Urinary bladder (tissue), 4 donors: ENCODE measurements around the gene DNAH8. TPM values are rescaled to one million over a fixed set of nuclear protein-coding genes. Genes with fewer than 3 reads are reported as not detected.
"Not testable (repeated sequence)": the region's sequence is repeated elsewhere in the genome, so short reads cannot be mapped to it uniquely, and the experiment has no call there.

Experiments
- DNase-seq: peaks from one replicate; pipeline ENCODE4 v3.0.0-alpha.2; 2015; ENCODE audit errors: extremely low spot score
- H3K27ac ChIP-seq: one replicate; pipeline ENCODE4 v1.5.1; 2013; ENCODE audit warnings: low read depth, mild to moderate bottlenecking, moderate library complexity
- H3K36me3 ChIP-seq: one replicate; pipeline ENCODE4 v1.6.1; 2013; ENCODE audit warnings: mild to moderate bottlenecking, moderate library complexity; ENCODE audit not compliant: insufficient read depth
- H3K4me1 ChIP-seq: one replicate; pipeline ENCODE4 v1.6.1; 2013; ENCODE audit warnings: mild to moderate bottlenecking, moderate library complexity; ENCODE audit not compliant: insufficient read depth
- H3K4me3 ChIP-seq: one replicate; pipeline ENCODE4 v1.5.1; 2013; ENCODE audit warnings: low read depth, low read length
- WGBS: extraction: QIAGEN DNeasy Blood & Tissue Kit; methylation state at CpG from one replicate; pipeline ENCODE4 v1.1.7; 2013; 5-methylcytosine and 5-hydroxymethylcytosine counted together
- polyA plus RNA-seq: library from polyadenylated mRNA; stranded (reverse); fragments of 200-250 nt; gene quantifications from one replicate; pipeline ENCODE4 v1.2.3, GENCODE V29; 2013
- total RNA-seq: library from RNA; depleted of rRNA; stranded (reverse); fragments of >200 nt; gene quantifications from one replicate; pipeline ENCODE4 v1.2.3, GENCODE V29; 2014
- donor health status: healthy with polysubstance abuse.
- donor health status: healthy.

The DNAH8 gene
- total and polyA plus RNA-seq, 2 donors: 0.01 to 1.5 TPM

DNA sequence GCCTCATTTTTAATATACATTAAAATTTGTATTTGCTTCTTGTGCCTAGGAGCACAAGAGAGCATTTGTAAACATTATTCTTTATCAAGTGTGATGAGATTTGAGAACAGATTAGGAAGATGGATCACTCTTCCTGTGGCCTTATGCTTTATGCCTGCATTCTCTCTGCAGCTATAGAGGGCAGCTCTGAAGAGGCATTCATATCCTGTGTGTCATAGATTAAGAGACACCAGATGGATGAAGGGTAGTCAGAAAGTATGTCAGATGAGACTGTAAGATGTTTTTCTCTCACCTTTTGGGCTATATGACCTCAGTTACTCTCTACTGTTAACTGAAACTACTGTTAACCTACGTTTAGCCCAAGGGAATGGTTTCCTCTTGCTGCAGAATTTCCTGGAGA lies 61.4 kb downstream of the DNAH8 start:
- Histone ChIP-seq H3K27ac (no peak overlapping the region), H3K4me1 (no peaks in the 10 kb centered on the region), H3K4me3 (no peak overlapping the region), H3K36me3 (no peaks in the 10 kb centered on the region)
- no peak for DNase-seq
- 33% methylated on average over 1 of the region's 1 CpG for WGBS

GRCh38 chr6:38779310-38780062 lies 64.4 kb downstream of the DNAH8 start:
- no peak overlapping the region for H3K4me3 ChIP-seq
- DNase-seq: no peak
- H3K36me3 ChIP-seq: no peaks in the 10 kb centered on the region
- 93% methylated on average over 4 of the region's 4 CpGs for WGBS
- H3K27ac ChIP-seq: no peak overlapping the region
- H3K4me1 ChIP-seq: no peaks in the 10 kb centered on the region

DNA sequence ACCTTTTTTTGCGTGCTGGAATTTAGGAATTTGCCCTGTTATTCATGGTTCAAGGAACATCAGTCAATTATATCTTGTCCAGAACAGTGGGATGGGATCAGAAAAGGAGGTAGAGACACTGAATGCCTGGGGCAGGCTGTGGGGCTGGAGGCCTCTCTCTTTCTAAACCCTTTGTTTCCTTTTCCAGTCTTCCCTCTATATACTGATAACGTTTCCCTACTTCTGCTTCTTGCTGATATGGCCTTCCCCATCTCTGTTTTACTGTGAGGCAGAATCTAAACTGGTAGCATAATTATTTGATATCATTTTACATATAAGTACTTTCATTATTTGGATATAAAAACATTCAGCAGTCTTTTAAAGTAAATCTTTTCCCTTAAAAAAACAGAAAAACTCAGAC lies 67.5 kb downstream of the DNAH8 start:
- DNase-seq: no peak
- H3K27ac ChIP-seq: no peak overlapping the region
- H3K4me1 ChIP-seq: no peaks in the 10 kb centered on the region
- 69% methylated on average over 2 of the region's 2 CpGs for WGBS
- H3K36me3 ChIP-seq: no peaks in the 10 kb centered on the region
- no peak overlapping the region for H3K4me3 ChIP-seq

DNA sequence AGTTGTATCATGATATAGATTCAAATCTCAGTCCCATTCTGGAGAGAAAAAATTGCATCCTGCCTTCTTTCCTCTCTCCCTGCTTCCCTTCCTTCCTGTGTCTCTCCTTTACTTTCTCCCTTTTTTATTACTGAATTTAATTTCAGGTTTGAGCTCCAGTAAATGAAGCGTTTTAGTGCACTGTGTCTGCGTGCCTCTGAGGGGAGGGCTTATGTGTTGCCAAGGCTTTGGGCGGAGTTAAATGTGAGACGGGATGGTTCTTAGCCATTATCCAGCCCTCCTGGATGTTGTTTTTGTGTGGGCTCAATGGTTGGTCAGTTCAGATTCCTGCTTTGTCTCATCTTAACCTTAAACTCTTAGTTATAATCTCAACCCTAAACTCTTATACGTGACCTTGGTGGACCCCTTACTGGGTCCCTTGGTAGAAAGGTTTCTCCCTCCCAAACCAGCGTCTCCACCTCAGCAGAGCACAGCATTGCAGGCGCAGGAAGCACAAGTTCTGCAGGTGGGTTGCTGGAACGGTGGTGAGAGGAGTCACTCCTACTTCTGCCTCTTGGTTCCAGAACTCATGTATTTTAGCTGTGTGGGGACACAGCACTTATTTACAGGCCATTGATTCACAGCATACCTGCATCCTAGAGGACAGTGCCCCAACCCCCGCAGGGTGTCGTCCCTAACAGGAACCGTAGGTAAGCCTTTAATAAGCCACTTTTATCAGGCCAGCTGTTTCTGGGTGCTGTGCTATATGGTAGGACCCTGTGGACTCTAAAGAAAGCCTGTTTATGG lies 68.5 kb downstream of the DNAH8 start:
- H3K4me1 ChIP-seq: no peaks in the 10 kb centered on the region
- no peak for DNase-seq
- no peak overlapping the region for H3K4me3 ChIP-seq
- H3K36me3 ChIP-seq: no peaks in the 10 kb centered on the region
- 41% methylated on average over 11 of the region's 11 CpGs for WGBS
- no peak overlapping the region for H3K27ac ChIP-seq

DNA sequence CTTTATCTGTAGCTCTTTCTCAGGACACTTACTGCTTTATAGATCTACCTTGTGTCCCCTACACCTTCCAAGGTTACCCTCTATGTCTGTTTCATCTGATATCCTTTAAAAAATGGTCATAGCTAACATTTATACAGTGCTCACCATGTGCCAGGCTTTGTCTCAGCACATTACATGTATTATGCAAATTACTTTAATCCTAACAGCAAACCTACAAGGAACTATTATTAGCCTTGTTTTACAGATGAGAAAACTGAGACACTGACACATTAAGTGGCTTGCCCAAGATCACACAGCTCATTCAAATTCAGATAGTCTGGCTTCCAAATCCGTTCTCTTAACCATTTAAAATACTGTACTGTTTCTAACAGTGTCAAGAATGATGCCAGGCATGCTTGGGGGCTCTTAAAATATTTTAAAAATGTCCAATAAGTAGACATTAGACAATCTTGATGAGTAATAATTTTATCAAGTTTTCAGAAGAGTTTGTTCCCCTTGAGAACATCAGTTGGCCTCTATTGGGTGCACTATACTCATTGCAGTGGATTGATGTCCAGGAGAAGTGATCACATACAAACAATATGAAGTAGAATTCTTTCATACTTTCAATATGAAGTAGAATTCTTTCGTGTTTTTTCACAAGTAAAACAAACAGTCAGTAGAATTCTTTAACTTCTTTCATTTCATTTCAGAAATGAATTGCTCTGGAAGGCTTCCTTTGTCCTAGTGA lies 69.6 kb downstream of the DNAH8 start:
- 81% methylated on average over 2 of the region's 2 CpGs for WGBS
- no peaks in the 10 kb centered on the region for H3K36me3 ChIP-seq
- no peaks in the 10 kb centered on the region for H3K4me1 ChIP-seq
- no peak overlapping the region for H3K27ac ChIP-seq
- no peak for DNase-seq
- no peak overlapping the region for H3K4me3 ChIP-seq

DNA sequence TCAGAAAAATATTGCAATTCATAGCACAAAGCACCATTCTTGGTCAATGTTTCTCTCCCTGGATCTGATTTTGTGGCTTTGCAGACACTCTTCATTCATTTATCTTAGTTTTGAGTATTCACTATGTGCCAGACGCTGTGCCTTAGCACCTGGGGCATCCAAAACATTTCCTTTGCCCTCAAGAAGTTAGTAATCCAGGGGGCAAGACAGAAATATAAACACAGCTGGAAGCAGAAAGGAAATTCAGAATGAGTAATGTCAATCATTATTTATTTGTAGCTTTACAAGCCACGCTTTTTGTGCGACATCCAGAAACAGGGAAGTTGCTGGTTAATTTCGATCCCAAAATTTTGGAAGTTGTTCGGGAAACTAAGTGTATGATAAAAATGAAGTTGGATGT lies 71.4 kb downstream of the DNAH8 start:
- H3K4me3 ChIP-seq: no peak overlapping the region
- H3K36me3 ChIP-seq: no peaks in the 10 kb centered on the region
- no peak for DNase-seq
- H3K4me1 ChIP-seq: no peaks in the 10 kb centered on the region
- 61% methylated on average over 5 of the region's 5 CpGs for WGBS
- no peak overlapping the region for H3K27ac ChIP-seq

- 43% methylated on average over 2 of the region's 2 CpGs for WGBS
- H3K4me1 ChIP-seq: no peaks in the 10 kb centered on the region
- no peak overlapping the region for H3K4me3 ChIP-seq
Measured at GRCh38 chr6:38789256-38789655, 74.1 kb downstream of the DNAH8 start.

GRCh38 chr6:38792356-38792755 lies 77.2 kb downstream of the DNAH8 start:
- H3K4me3 ChIP-seq: no peak overlapping the region
- H3K4me1 ChIP-seq: no peaks in the 10 kb centered on the region
- H3K27ac ChIP-seq: no peak overlapping the region
- WGBS: 86% methylated on average over 2 of the region's 2 CpGs
- no peaks in the 10 kb centered on the region for H3K36me3 ChIP-seq
- DNase-seq: no peak

More at GRCh38 chr6:38789256-38789655, 74.1 kb downstream of the DNAH8 start:
- Histone ChIP-seq H3K36me3 (no peaks in the 10 kb centered on the region), H3K27ac (no peak overlapping the region)
- no peak for DNase-seq

DNA sequence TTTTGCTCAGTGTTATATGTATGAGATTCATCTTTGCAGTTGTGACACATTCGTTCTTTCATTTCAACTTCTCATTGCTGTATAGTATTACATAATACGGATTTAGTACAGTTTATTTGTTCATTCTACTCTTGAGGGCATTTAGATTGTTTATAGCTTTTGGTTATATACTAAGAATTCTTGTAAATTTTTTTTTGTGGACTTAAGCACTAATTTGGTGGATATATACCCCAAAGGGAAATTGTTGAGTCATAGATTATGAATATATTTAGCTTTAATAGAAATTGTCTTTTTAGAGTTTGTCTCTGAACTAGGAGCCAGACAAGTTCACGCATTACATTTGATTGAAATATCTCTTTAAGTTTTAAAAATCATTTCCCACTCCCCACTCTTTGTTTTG lies 79.6 kb downstream of the DNAH8 start:
- Histone ChIP-seq H3K36me3 (no peaks in the 10 kb centered on the region), H3K4me3 (no peak overlapping the region), H3K4me1 (no peaks in the 10 kb centered on the region), H3K27ac (no peak overlapping the region)
- 77% methylated on average over 3 of the region's 3 CpGs for WGBS
- no peak for DNase-seq

DNA sequence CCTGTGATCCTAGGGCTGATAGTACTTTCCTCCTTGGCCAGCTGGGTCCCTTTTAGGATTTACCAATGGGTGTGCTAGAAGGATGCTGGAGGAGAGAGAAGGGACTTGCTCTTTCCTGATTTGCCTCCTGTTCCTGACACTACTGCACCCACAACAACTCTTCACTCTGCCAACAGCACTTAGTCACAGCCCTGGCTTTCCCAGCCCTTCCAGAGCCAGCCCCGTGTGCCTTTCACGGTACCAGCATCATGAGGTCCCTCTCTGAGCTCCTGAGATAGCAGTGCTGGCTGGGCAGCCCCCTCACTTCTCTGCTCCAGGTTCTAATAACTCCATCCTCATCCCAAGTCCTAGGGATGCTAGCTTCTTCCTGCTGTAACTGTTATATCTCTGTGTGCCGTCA lies 80.9 kb downstream of the DNAH8 start:
- Histone ChIP-seq H3K36me3 (no peaks in the 10 kb centered on the region), H3K4me1 (no peaks in the 10 kb centered on the region), H3K4me3 (no peak overlapping the region), H3K27ac (no peak overlapping the region)
- no peak for DNase-seq
- WGBS: 74% methylated on average over 3 of the region's 3 CpGs

- H3K27ac ChIP-seq: not testable (repeated sequence)
Measured at GRCh38 chr6:38796437-38796836, 81.3 kb downstream of the DNAH8 start.

DNA sequence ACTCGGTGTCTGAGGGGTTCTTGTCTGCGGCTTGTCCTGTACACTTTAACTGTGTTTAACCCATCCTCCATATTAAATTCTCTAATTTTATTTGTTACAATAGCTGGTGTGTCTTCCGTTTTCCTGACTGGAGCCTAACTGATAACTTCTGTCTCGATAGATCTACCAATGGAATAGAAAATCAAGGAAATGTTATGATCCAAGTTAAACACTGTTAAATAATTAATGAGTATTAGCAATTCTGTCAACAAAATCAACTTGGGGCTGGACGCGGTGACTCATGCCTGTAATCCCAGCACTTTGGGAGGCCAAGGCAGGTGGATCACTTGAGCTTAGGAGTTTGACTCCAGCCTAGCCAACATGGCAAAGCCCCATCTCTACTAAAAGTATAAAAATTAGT lies 81.7 kb downstream of the DNAH8 start:
- WGBS: 64% methylated on average over 6 of the region's 6 CpGs
- H3K4me3 ChIP-seq: no peak overlapping the region
- H3K36me3 ChIP-seq: no peaks in the 10 kb centered on the region

More at GRCh38 chr6:38796437-38796836, 81.3 kb downstream of the DNAH8 start:
- not testable (repeated sequence) for H3K36me3 ChIP-seq, H3K4me1 ChIP-seq, H3K4me3 ChIP-seq, DNase-seq
- 54% methylated on average over 9 of the region's 9 CpGs for WGBS

DNA sequence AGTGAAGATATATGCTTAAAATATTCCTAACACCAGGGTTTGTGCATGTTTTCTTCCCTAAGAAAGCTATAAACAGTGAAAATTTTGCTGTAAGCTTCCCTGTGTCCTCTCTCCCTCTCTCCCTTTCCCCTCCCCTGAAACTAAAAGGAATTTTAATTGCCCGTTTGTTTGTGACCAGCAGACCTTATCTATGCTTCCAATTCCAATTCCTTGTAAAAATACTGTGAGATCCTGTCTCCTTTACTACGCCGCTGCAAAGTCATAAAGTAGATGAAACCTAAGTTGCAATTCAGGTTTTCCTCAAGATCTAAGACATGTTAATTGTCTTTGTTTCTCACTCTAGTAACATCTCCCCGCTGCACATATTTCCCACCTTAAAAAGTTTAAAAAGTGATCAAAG lies 82.3 kb downstream of the DNAH8 start:
- Histone ChIP-seq H3K27ac (no peak overlapping the region), H3K4me1 (no peaks in the 10 kb centered on the region), H3K36me3 (no peaks in the 10 kb centered on the region), H3K4me3 (no peak overlapping the region)
- WGBS: 17% methylated on average over 4 of the region's 4 CpGs
- DNase-seq: no peak

More for the DNA sequence above, 81.7 kb downstream of the DNAH8 start:
- no peak for DNase-seq
- H3K4me1 ChIP-seq: no peaks in the 10 kb centered on the region
- H3K27ac ChIP-seq: no peak overlapping the region
